H1 (cell line): ENCODE results near the gene DYNLL1. TPM values are rescaled to one million over a fixed set of nuclear protein-coding genes. Genes with fewer than 3 reads are reported as not detected.

Experiments
- CTCF ChIA-PET: fragments of 300-600 bp; sonication (Branson Sonifier 250); formaldehyde crosslinking; loops from one replicate; lab custom pipeline; 2021; ENCODE audit not compliant: partially characterized antibody; lab: Charles Lee
- POLR2A ChIA-PET: fragments of 300-600 bp; sonication (Branson Sonifier 250); formaldehyde crosslinking; loops from one replicate; lab custom pipeline; 2021; ENCODE audit warnings: inconsistent platforms; ENCODE audit not compliant: partially characterized antibody; lab: Charles Lee
- DNase-seq, 2 experiments: peaks; one replicate each; pipeline versions ENCODE4 v3.0.0 to v3.0.0-alpha.2; 2010 to 2022; ENCODE audit warnings: low spot score in 2 of 2, low read depth in 1 of 2, mixed read lengths in 1 of 2
- FAIRE-seq: peaks from 2 replicates; lab custom pipeline; 2011; peaks lifted over from hg19 to GRCh38; lab: Jason Lieb, UNC
- H2AFZ ChIP-seq: 2 replicates; pipeline ENCODE4 v1.8.1; 2012; ENCODE audit warnings: low read length, inconsistent platforms
- H2AK5ac ChIP-seq: 2 replicates; pipeline ENCODE4 v1.6.1; 2013; ENCODE audit warnings: low read depth, low read length
- H2BK120ac ChIP-seq: replicated peaks from 2 replicates; pipeline ENCODE3; 2013; ENCODE audit warnings: low read depth, low read length, inconsistent platforms
- H2BK12ac ChIP-seq: 2 replicates; pipeline ENCODE4 v1.6.1; 2013; ENCODE audit warnings: low read depth, low read length
- H2BK15ac ChIP-seq: 2 replicates; pipeline ENCODE4 v1.6.1; 2013; ENCODE audit warnings: low read length
- H2BK20ac ChIP-seq: 2 replicates; pipeline ENCODE4 v1.6.1; 2013; ENCODE audit warnings: low read length
- H2BK5ac ChIP-seq: 2 replicates; pipeline ENCODE4 v1.6.1; 2013; ENCODE audit warnings: low read depth, low read length
- H3K14ac ChIP-seq: 2 replicates; pipeline ENCODE4 v1.6.1; 2013; ENCODE audit warnings: inconsistent platforms; ENCODE audit not compliant: insufficient read length
- H3K18ac ChIP-seq: 2 replicates; pipeline ENCODE4 v1.6.1; 2013; ENCODE audit warnings: low read length; ENCODE audit errors: extremely low read depth
- H3K23ac ChIP-seq: 2 replicates; pipeline ENCODE4 v1.6.1; 2013; ENCODE audit warnings: inconsistent platforms; ENCODE audit not compliant: insufficient read length
- H3K23me2 ChIP-seq: 2 replicates; pipeline ENCODE4 v1.6.1; 2013; ENCODE audit warnings: low read depth, low read length
- H3K27ac ChIP-seq: 2 replicates; pipeline ENCODE4 v1.6.1; 2011; ENCODE audit warnings: low read depth, low read length, inconsistent platforms
- H3K27me3 ChIP-seq, 4 experiments: replicated peaks in 1 of 4; 1 replicate in 1 of 4; 2 replicates in 3 of 4; pipeline versions ENCODE4 v1.6.1 to v1.8.1; 2011 to 2013; ENCODE audit warnings: low read length in 3 of 4, mild to moderate bottlenecking in 3 of 4, inconsistent platforms in 2 of 4, mixed read lengths in 2 of 4, moderate library complexity in 1 of 4; ENCODE audit not compliant: control insufficient read depth in 3 of 4, insufficient read depth in 3 of 4; ENCODE audit errors: extremely low read depth in 1 of 4
- H3K36me3 ChIP-seq, 4 experiments: 2 replicates each; pipeline versions ENCODE4 v1.6.1 to v1.8.1; 2011 to 2013; ENCODE audit warnings: mild to moderate bottlenecking in 4 of 4, low read length in 3 of 4, moderate library complexity in 2 of 4, control low read depth in 1 of 4, inconsistent platforms in 1 of 4; ENCODE audit not compliant: insufficient read depth in 4 of 4, control insufficient read depth in 2 of 4
- H3K4ac ChIP-seq: replicated peaks from 2 replicates; pipeline ENCODE3; 2013; ENCODE audit warnings: low read length, low read depth, mixed read lengths, inconsistent platforms; ENCODE audit not compliant: insufficient read length
- H3K4me1 ChIP-seq, 4 experiments: replicated peaks in 1 of 4; 1 replicate in 1 of 4; 2 replicates in 3 of 4; pipeline versions ENCODE4 v1.6.1 to v1.8.1; 2011 to 2013; ENCODE audit warnings: low read length in 3 of 4, inconsistent platforms in 2 of 4, mixed read lengths in 1 of 4; ENCODE audit not compliant: insufficient read depth in 4 of 4, control insufficient read depth in 3 of 4
- H3K4me2 ChIP-seq, 2 experiments: 2 replicates each; pipeline versions ENCODE4 v1.6.1 to v1.8.1; 2011 to 2013; ENCODE audit warnings: low read depth in 2 of 2, low read length in 2 of 2, control low read depth in 1 of 2, inconsistent platforms in 1 of 2, mild to moderate bottlenecking in 1 of 2; ENCODE audit not compliant: insufficient read depth in 1 of 2
- H3K4me3 ChIP-seq, 4 experiments: fragments of 200-600, 300-600 bp in 1 of 4; sonication (generic), shearing (Covaris generic), sonication (Bioruptor Twin) in 1 of 4; 2 replicates each; pipeline versions ENCODE4 v1.5.1 to v1.8.1; 2011 to 2016; ENCODE audit warnings: low read length in 4 of 4, low read depth in 3 of 4, control low read depth in 2 of 4, inconsistent platforms in 2 of 4, mild to moderate bottlenecking in 2 of 4, mixed read lengths in 1 of 4, moderate library complexity in 1 of 4; ENCODE audit not compliant: insufficient read depth in 2 of 4; ENCODE audit errors: extremely low read depth in 1 of 4
- H3K56ac ChIP-seq: replicated peaks from 2 replicates; pipeline ENCODE3; 2013; ENCODE audit warnings: low read depth, mild to moderate bottlenecking, mixed read lengths, low read length, inconsistent platforms; ENCODE audit not compliant: insufficient read length
- H3K79me1 ChIP-seq: 2 replicates; pipeline ENCODE4 v1.6.1; 2013; ENCODE audit warnings: low read depth, low read length, control low read depth
- H3K79me2 ChIP-seq, 2 experiments: 2 replicates each; pipeline versions ENCODE4 v1.6.1 to v1.8.1; 2012 to 2013; ENCODE audit warnings: low read length in 2 of 2, mild to moderate bottlenecking in 2 of 2, inconsistent platforms in 1 of 2; ENCODE audit not compliant: insufficient read depth in 2 of 2, control insufficient read depth in 1 of 2
- H3K9ac ChIP-seq, 4 experiments: replicated peaks in 1 of 4; 1 replicate in 1 of 4; 2 replicates in 3 of 4; pipeline versions ENCODE4 v1.6.1 to v1.8.1; 2011 to 2013; ENCODE audit warnings: low read depth in 3 of 4, low read length in 3 of 4, control low read depth in 2 of 4, mild to moderate bottlenecking in 2 of 4, moderate library complexity in 2 of 4, inconsistent platforms in 1 of 4; ENCODE audit errors: extremely low read depth in 1 of 4
- H3K9me3 ChIP-seq, 2 experiments: 2 replicates each; pipeline versions ENCODE4 v1.6.1 to v1.8.1; 2012 to 2013; ENCODE audit warnings: mild to moderate bottlenecking in 2 of 2, moderate library complexity in 2 of 2, control low read depth in 1 of 2, inconsistent platforms in 1 of 2, low read depth in 1 of 2, low read length in 1 of 2, mixed read lengths in 1 of 2; ENCODE audit not compliant: insufficient read depth in 2 of 2
- H4K20me1 ChIP-seq, 2 experiments: replicated peaks in 1 of 2; 2 replicates each; pipeline versions ENCODE3 to v1.8.1; 2011 to 2013; ENCODE audit warnings: inconsistent platforms in 2 of 2, low read length in 2 of 2, mild to moderate bottlenecking in 1 of 2; ENCODE audit not compliant: insufficient read depth in 2 of 2, control insufficient read depth in 1 of 2
- H4K5ac ChIP-seq: 2 replicates; pipeline ENCODE4 v1.6.1; 2013; ENCODE audit warnings: low read length, low read depth, mixed read lengths, inconsistent platforms; ENCODE audit not compliant: insufficient read length
- H4K8ac ChIP-seq: 2 replicates; pipeline ENCODE4 v1.8.0; 2013; ENCODE audit warnings: mild to moderate bottlenecking, moderate library complexity, low read length, inconsistent platforms; ENCODE audit not compliant: insufficient read depth; ENCODE audit errors: extremely low read depth
- H4K91ac ChIP-seq: replicated peaks from 2 replicates; pipeline ENCODE3; 2013; ENCODE audit warnings: low read length, mixed read lengths, inconsistent platforms; ENCODE audit not compliant: insufficient read length
- CTCF ChIP-seq, 3 experiments: IDR thresholded peaks; 1 replicate in 2 of 3; 2 replicates in 1 of 3; pipeline versions ENCODE4 v1.5.1 to v1.6.1; 2011; ENCODE audit warnings: low read length in 3 of 3, mild to moderate bottlenecking in 3 of 3, inconsistent platforms in 2 of 3, low read depth in 1 of 3, moderate library complexity in 1 of 3; ENCODE audit not compliant: insufficient read depth in 1 of 3; ENCODE audit errors: control extremely low read depth in 1 of 3
- GABPA ChIP-seq: IDR thresholded peaks from 2 replicates; pipeline ENCODE4 v1.6.1; 2011; ENCODE audit warnings: mild to moderate bottlenecking, low read length, moderate library complexity, borderline replicate concordance; ENCODE audit not compliant: insufficient read depth
- GTF2F1 ChIP-seq: IDR thresholded peaks from 2 replicates; pipeline ENCODE4 v1.6.1; 2012; ENCODE audit warnings: low read depth, low read length, improper control_type of control experiment, borderline replicate concordance
- KDM1A ChIP-seq: fragments of 200-600, 300-600 bp; sonication (generic); IDR thresholded peaks from 2 replicates; pipeline ENCODE4 v1.7.1; 2016; ENCODE audit warnings: mild to moderate bottlenecking, low read length, borderline replicate concordance
- KDM5A ChIP-seq: fragments of 200-600 bp; IDR thresholded peaks from 2 replicates; pipeline ENCODE4 v1.7.1; 2012; ENCODE audit warnings: mild to moderate bottlenecking, low read length, inconsistent platforms, mixed read lengths
- MAFK ChIP-seq: IDR thresholded peaks from 2 replicates; pipeline ENCODE4 v1.6.1; 2012; ENCODE audit warnings: low read depth, mild to moderate bottlenecking, improper control_type of control experiment, low read length
- NRF1 ChIP-seq: IDR thresholded peaks from 2 replicates; pipeline ENCODE4 v1.6.1; 2011; ENCODE audit warnings: mild to moderate bottlenecking, low read depth, low read length, improper control_type of control experiment
- PHF8 ChIP-seq: fragments of 200-600 bp; sonication (generic); conservative IDR thresholded peaks from 2 replicates; pipeline ENCODE4 v1.7.1; 2012; ENCODE audit warnings: low read depth, mild to moderate bottlenecking, inconsistent platforms, low read length, moderate library complexity
- SP1 ChIP-seq: IDR thresholded peaks from 2 replicates; pipeline ENCODE4 v1.6.1; 2011; ENCODE audit warnings: low read depth, low read length
- TAF1 ChIP-seq: IDR thresholded peaks from 2 replicates; pipeline ENCODE4 v1.6.1; 2011; ENCODE audit warnings: mild to moderate bottlenecking, low read depth, low read length
- WGBS, 2 experiments: shearing (Covaris generic) in 1 of 2; methylation state at CpG; one replicate each; pipeline versions ENCODE4 v1.1.6 to v1.1.7; 2013 to 2015; ENCODE audit warnings: low lambda C conversion rate in 2 of 2, mixed read lengths in 2 of 2, inconsistent platforms in 1 of 2, low coverage in 1 of 2, missing lambda C conversion rate in 1 of 2; ENCODE audit not compliant: insufficient replicate concordance in 2 of 2, insufficient coverage in 1 of 2, insufficient read length in 1 of 2; ENCODE audit errors: extremely low coverage in 1 of 2, missing lambda C conversion rate in 1 of 2; 5-methylcytosine and 5-hydroxymethylcytosine counted together
- polyA plus RNA-seq, 7 experiments: library from polyadenylated mRNA; depleted of rRNA in 3 of 7; stranded (reverse) in 5 of 7; unstranded in 2 of 7; fragments of >200 nt in 5 of 7; fragments of 200-250 nt in 2 of 7; gene quantifications; 1 replicate in 5 of 7; 2 replicates in 1 of 7; 4 replicates in 1 of 7; pipeline versions ENCODE4 v1.2.1 to v1.2.3, GENCODE V29; 2011 to 2013; ENCODE audit warnings: missing spikeins in 2 of 7, mixed read lengths in 2 of 7
- total RNA-seq: library from RNA; stranded (reverse); fragmentation: NEBNext Ultra II Directional; extraction: Animal tissue kit (Norgen Biotek cat#: 25700); gene quantifications from 2 replicates; pipeline ENCODE4 v1.2.1, GENCODE V29; 2021

The DYNLL1 gene
- total and polyA plus RNA-seq, 2 of the 8 experiments (the other 6 are each of a cell fraction or from before 2014, with no cell fraction given): 423 to 488 TPM

DNA sequence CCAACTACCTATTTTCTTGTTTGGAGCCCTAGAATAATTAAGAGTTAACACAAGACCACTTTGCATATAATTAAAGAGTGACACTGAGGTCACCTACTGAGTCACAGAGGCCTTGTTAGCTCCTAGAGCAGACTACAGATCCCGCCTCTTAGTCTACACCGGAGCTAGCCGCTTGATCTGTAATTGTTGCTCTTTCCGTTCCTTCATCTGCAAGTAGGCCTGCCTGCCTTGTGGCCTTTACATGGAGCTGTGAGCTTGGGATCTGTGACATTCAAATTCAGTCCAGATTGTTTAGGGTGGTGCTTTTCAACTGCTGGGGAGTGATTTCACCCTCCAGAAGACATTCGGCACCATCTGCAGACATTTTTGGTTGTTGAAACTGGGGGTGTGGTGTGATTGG is 5.6 kb upstream of the DYNLL1 start:
- TF ChIP-seq TAF1 (no peak), CTCF (IDR thresholded peaks at IDR 0.05; ENCODE audit: control extremely low read depth in 1 of 3, insufficient read depth in 1 of 3, low read depth in 1 of 3, low read length in 3 of 3) (no peak), NRF1 (no peak), GTF2F1 (no peak), PHF8 (no peak), SP1 (no peak), MAFK (no peak), KDM1A (no peak), GABPA (no peak), KDM5A (no peak)
- Histone ChIP-seq H3K9me3 (no peaks in the 10 kb centered on the region; a peak in 1 of 4 replicates), H3K79me1 (0 out of 2 replicates have a peak, but pooled peaks cover 3% of the 10 kb centered on the region), H4K91ac (no peak overlapping the region), H4K5ac (no peak overlapping the region), H2BK15ac (no peak overlapping the region), H3K4me2 (no peak overlapping the region), H3K27ac (no peak overlapping the region), H3K23ac (no peak overlapping the region), H2BK5ac (no peak overlapping the region), H3K36me3 (peaks cover 0 to 2% (median 0%) of the 10 kb centered on the region in 4 experiments; a peak in 2 of 8 replicates), H4K8ac (no peak overlapping the region), H3K4me1 (peaks cover 0 to 4% (median 0%) of the 10 kb centered on the region in 4 experiments; a peak in 2 of 7 replicates), H3K9ac (no peak overlapping the region; a peak in 1 of 7 replicates), H2BK20ac (no peak overlapping the region), H3K18ac (no peak overlapping the region), H3K14ac (no peak overlapping the region), H3K4ac (no peak overlapping the region), H3K79me2 (no peaks in the 10 kb centered on the region), H4K20me1 (no peaks in the 10 kb centered on the region), H3K56ac (no peak overlapping the region), H3K27me3 (no peaks in the 10 kb centered on the region; a peak in 1 of 7 replicates), H3K23me2 (peaks cover 3% of the 10 kb centered on the region; the same call in 1 of the 2 replicates), H2AK5ac (no peak overlapping the region), H2BK120ac (no peak overlapping the region), H2AFZ (no peak overlapping the region), H2BK12ac (no peak overlapping the region), H3K4me3 (no peak overlapping the region)
- ChIA-PET POLR2A (interaction anchor here (0.9 to 4.6 kb wide), 4 partner anchors 11 to 60 kb away, joined by 3 to 25 read pairs (median 12); partner anchors contain the start of gene SRSF9), CTCF (interaction anchor here (0.9 to 6.6 kb wide), 4 partner anchors 11 to 22 kb away, joined by 3 to 47 read pairs (median 4); partner anchors contain the start of gene SRSF9)
- no peak for DNase-seq
- 89% methylated on average over 5 of the region's 5 CpGs; no CpG with 5 or more reads in 1 of the 2 experiments for WGBS, 2 experiments
- no peak for FAIRE-seq
